GM18499 (cell line): Measurements from ENCODE around the gene TTLL5.

ENCODE experiments used
- ATAC-seq: cut with Tn5 transposase; IDR thresholded peaks from one replicate; pipeline ENCODE4 v1.9.1; 2021; ENCODE audit warnings: moderate number of reproducible peaks; ENCODE audit not compliant: insufficient read depth, unreplicated experiment

Gene TTLL5

DNA sequence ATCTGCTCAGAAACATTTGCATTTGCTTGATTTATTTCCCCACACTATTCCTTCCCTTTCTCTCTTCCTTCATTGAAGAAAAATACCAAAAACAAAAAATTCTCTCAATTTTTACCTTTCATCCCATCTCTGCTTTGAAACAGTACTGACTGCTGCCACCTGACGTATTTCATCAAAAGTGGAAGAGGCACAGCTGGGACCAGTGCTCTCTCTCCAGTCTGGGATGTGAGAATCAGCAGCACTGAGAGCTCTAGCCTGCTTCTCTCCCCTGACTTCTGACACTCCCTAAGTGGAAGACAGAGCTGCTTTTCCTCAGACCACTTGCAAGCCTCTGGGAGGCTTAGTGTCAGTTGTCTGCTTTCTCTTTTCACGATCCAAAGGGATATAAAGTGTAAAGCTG is 36.9 kb downstream of the TTLL5 start:
- ATAC-seq: no peak

DNA sequence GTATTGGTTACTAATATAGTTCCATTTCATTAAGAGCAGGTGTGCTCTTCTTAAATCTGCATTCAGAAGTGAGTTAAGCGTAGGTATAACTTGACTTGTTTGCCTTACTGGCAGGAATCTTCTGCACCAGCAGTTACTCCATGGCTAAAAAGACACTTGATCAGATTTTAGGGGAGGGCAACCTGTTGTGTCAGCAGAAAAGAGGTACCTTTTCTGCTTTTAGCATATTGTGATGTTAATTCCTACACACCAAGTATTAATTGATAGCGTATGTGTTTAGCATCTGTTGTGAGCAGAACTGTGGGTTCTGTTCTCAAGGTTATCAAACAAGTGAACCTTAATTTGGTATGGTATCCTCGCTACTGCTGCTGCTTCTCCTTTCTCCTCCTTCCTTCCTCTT is 38.3 kb downstream of the TTLL5 start:
- ATAC-seq: no peak

DNA sequence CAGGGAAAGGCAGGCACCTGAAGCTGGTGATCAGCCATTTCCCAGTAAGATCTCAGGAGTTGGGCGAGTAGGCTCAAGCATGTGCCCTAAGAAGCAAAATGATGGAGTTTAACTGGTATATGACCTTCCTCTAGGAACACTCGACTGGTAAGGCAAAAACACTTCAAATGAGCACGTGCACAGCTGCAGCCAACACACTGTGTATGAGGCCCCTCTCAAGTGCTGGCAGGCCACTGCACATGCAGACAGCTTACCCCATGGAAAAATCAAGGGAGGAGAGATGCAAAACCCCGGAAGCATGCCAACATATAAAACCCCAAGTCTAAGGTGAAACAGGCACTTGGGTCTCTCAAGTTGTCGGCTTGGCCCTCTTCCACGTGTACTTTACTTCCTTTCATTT is 39.2 kb downstream of the TTLL5 start:
- ATAC-seq: no peak

DNA sequence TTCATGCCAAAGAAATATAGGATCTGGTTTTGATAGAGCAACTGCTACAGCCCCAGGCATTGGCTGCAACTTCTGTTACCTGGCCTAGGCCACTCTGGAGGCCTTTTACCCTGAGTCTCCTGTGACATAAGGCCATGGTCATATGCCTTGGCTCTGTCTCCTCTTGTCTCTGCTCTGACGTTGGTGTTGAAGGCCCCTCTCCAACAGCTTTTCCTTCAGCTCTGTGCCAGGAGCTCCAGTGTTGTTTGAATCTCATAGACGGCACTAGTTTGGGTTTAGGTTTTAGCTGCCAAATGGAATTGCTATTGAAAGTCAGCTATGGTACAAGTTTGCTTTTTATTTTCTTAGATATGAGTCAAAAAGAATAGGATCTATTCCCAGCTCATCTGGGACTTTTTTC is 41.1 kb downstream of the TTLL5 start:
- no peak for ATAC-seq

DNA sequence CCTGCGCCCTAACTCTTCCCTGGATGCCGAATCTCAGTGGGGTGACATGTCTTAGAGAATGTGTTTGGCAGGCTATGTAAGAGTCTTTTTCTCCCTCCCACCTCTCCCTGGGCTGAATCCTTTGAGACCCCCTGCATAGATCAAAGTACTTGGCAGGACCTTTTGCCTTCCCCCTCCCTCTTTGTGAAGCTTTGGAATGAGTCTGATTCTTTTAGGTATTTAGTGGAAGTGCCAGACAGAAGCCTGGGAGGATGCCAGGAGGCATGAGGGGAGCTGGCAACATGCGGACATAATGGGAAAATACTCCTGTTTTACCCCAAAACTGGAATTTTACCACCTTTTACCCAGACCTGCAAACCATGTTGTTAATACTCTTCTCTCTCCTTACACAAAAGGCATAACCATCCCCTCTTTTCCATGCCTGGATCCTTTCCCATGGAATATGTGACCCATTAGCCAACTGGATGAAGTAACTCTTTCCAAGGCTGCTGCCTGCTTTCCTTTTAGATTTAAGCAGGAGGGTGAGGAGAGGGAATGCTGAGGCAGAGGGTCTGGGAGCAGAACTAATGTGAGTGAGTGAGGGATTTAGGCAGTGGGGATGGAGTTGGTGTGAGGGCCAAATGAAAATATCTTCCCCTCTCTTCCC is 41.7 kb downstream of the TTLL5 start:
- no peak for ATAC-seq

DNA sequence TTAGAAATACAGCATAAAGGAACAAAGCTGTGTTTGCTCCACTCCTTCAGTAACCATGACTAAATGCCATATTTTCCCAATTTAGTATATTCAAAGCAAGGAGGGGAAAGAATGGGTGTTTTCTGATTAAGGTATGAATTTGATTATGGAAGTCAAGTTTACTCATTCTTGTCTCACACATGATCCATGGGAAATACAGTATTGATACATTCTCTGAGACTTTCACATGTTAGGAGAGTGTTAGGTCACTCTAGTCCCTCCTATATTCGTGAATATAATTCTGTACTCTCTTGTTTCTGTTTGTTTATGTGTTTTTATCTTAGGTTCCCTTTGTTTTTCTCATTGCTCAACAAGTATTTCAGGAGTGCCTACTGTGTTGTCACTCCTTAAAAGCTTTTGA is 42.4 kb downstream of the TTLL5 start:
- ATAC-seq: no peak

DNA sequence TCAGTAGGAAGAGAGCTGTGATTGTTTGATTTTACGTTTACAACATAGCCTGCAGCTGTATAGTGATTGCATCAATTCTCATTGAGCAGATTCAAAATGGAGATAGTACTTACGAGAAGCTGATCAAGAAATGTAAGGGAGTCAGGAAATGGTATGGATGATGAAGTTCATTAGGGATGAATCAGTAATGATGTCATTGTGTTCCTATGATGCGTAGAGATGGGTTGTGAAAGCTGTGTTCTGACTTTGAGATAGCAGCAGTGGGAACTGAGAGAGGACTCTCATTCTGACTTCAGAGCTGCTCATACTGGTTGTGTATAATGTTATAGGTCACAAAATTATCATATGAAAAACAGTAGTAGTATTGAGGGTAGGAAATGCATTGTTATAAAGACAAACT is 44.0 kb downstream of the TTLL5 start:
- ATAC-seq: no peak

DNA sequence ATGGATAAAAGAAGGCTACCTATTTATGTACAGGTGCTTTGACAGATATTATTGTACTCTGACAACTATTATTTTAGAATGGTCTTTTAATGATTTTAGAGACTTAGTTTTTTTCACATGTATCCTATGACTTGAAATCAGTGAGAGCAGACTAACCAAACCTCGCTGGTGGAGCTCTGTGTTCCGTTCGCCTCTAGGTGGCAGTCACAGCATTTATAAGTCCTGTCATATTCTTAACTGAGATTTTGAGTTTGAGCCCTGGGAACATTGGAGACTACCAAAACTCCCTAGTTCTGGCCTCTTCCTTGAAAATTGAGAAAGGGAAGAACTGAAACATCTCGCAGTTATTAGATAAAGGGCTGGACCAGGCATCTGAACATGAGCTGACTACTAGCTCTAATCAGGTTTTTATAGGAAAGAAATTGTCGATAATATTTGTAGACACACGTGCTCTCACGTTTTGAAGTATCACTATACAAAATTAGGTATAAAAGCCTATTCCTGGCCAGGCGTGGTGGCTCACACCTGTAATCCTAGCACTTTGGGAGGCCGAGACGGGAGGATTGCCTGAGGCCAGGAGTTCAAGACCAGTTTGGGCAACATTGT is 48.3 kb downstream of the TTLL5 start:
- no peak for ATAC-seq

DNA sequence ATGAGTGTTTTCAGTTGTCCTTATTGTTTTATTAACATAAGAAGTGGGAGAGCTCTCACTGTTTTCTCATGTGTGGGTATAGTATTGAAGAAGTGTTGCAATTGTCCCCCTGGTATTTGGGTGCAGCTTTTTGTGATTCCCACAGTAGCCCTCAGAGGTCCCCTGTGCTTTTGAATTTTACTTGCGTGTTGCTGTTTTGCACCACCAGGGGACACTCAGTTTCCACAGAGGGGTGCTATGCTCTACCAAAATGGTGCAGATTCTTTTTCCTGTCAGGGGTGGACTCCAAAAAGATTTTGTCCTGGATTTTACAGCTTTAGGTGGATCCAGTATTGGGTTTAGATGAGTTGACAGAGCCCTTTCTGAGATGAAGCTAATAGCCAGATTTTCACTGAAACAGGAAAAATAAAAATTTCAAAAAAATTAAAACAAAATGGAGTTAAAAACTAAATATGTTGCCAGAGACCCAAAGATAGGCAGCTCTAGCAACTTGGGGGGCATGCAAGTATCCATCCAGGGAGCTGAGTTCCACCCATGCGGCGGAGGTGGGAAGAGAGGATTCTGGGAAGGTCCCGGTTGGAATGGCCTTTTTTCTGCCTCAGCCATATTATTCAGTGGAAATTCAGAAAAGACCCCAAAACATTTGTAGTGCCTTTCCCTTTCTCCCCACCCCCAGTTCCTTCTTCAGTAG is 50.2 kb downstream of the TTLL5 start:
- no peak for ATAC-seq

DNA sequence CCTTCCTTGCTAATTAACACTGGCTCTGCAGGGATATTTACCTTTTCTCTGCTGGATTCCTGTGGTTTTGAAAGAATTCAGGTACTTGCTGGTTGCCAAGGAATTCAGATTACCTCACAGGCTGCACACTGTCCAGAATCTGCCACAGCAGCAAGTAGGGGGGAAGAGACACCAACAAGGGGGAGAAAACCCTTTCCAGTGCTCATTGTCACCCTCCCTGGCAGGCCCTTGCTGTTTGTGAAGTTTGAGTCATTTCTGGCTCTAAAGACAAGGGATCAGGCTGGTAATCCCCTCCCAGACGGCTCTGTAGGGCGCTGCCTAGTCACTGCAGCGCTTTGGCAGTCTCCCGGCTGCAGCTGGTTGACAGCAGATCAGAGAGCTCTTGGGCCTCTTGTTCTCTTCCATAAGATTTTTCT is 50.8 kb downstream of the TTLL5 start:
- no peak for ATAC-seq

DNA sequence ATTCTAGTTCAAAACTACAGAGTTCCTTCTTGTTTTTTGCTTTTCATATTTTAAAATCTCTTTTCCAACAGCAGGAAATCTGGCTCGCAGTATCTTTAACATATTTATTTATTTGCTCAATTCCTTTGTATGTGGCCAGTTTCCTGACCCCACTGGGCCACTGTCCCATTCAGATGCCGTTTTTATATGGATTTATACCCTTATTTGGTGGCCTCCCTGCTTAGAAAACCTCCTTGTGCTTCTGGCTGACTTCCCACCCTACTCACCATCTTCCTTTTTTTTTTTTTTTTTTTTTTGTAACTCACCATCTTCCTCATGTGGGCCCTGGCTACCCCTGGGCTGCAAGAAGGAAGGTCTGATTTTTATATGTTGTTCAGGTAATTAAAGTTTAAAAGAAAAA is 53.9 kb downstream of the TTLL5 start:
- no peak for ATAC-seq

DNA sequence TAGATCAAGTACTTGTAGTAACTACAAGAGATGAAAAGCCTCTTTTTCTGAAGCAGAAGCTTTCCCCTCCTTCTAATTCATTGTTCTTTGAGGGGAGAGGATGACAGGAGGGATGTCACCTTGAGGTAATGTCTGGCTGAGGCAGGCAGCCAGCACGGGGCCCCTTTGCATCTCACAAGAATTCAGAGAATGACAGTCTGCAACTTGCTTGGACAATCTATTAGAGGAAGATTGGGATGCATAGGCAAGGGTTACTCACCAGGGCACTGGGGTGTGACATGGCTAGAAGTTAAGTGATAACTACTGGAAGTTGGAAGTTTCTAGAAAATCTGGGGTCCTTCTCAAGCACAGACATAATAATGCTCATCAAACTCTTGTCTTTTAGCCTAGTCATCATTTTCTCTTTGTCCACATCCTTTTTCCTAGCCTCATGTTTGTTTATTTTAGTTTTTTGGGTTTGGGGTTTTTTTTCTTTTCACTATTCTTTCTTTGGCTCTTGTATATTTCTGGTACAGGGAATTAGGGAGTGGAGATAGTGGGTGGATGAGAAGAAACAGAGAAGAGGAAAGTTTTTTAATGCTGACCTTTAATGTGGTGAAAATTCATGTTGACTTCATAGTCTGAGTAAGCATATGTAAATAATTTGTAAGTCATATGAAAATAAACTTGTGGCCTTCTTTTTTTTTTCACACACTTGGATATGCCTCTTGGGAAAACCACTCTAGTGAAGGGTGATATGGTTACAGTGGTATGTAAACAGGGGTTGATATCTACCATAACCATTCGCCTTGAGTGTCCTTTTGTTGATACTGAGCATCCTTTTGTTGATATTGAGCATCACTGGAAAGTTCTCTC is 55.1 kb downstream of the TTLL5 start:
- ATAC-seq: no peak

DNA sequence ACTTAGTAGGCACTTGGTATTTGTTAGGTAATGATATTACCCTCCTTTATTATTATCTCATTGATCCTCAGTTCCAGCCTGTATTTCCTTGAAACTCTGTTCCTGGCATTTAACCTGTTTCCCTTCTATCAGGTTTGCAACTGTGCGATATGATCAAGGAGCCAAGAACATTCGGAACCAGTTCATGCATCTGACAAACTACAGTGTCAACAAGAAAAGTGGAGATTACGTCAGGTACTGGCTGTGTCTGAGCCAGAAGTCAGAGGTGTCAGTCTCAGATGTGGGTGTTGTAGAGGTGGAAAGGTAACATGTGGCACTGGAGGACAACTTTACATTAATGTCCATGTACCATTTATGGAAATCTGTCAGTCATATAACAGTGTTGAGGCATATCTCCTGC is 56.7 kb downstream of the TTLL5 start:
- no peak for ATAC-seq

DNA sequence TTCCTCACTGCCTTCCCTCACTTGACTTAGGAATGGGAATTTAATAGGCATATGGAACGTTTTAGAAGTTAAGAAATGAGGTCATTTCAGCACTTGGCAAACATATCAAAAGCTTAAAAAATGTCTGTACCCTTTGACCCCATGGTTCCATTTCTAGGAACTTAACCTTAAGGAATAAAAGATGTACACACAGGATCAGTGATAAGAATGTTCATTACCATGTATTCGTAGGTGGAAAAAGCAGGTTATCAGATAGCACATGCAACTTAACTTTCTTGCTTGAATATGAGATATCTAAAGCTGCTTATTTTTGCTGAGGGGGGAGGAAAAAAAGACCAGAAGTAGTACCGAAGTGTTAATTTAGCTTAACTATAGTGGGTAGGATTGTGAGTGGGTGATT is 57.2 kb downstream of the TTLL5 start:
- ATAC-seq: no peak

DNA sequence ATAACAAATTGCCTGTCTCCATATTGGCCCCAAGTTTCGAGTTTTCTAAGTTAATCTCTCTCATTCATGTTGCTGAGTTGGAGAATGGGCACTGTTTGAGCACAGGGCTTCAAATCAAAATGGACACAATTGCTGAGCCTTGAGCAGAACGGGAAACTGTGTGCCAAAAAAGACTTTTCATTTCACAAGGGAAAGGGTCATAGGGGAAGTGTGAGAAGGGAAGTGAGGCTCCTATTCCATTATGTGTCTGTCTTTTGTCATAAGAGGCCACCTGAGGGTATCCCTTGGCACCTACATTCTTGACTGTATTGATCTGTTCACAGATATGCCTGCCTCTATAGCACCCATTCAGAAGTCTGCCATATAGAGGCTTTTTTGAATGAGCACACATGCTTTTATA is 59.1 kb downstream of the TTLL5 start:
- ATAC-seq: no peak

DNA sequence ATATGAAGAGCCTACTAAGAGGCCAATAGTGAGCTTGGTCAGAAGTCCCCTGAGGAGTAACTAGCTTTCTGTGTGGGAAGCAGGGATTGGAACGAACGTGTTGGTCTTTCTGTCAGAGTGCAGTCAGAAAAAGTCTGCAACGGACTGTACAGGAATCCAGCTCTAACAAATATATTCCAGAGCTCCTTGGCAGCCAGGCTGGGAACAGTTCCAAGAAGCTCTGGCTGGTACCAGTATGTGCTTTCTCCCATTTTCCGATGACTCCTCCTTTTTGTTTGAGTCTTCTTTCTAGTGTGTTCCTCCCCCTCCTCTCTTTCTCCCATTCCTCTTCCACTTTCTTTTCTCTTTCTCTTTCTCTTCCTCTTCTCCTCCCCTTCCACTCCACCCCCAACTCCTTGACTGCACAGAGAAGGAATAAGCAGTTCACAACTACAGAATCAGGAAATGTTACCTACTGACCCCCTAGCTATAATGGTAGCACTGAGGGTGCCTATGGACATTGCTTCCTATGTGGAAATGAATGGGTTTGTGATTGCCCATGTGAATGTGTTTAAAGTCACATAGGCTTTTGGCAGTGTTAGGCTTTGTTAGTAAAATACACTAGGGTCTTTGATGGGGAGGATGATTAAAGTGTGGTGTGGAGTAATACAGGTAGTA is 59.9 kb downstream of the TTLL5 start:
- no peak for ATAC-seq

DNA sequence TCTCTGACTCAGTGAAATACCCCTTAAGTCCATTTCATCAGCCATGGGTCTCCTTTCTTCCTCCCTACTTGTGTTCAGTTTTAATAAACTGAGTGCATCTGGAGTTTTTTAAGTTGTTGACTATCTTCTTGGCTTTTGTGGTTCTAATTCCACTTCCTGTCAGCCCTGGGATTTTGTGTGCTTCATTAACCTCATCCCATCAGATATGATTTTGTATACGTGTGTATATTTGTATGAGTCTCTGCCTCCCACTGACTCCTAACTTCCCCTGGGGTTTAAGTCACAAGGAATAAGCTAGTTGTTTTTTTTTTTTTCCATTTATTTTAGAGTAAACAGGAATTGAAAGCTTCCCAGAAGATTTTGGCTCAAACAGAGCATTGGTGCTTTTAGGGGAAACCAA is 62.7 kb downstream of the TTLL5 start:
- ATAC-seq: no peak

DNA sequence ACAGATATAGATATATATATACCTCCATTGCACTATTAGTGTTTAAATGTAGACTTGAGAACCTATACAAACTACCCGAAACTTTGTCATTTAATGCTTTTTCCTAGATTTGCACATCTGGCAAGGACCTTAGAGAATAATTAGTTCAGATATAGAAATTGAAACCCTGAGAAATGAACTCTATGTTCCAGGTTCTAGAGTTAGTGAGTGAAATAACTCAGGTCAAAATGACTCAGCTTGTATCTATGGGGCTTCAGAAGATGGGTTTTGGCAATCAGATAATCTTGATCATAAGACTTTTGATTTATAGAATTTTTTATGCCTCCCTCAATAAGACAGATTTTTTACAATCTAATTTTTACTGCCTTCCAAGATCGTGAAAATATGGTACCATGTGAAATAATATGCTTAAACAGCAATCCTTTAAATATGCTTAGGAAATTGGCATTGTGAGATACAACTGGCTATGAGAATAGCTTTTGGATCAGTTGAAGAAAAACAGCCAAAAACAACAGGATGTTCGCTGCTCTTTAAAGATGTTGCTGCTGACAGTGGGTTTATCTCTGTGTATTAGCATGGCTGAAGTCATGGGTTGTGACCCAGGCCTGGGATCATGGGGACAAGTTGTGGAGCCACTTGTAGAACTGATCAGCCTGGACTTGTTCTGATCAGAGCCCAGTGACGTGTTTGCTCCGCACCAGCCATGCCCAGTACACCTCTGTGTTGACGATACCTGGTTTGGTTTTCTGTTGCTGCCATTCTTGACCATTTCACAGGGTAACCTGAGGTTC is 63.6 kb downstream of the TTLL5 start:
- ATAC-seq: no peak

DNA sequence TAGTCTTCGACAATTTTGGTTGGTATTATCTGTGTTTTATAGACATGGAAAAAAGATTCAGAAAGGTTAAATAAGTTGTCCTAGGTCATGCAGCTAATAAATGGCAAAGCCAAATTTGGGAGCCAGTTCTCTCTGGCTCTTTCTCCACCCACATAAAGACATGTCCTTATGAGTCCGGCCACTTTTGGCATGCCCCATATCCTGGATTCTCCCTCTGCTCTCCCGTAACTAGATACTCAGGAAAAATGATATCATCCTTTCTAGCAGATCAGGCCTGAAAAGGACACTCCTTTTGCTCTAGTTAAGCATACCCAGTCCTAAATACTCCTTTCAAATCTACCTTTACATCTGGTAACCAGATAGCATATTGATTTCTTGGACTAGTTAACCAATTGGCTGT is 64.4 kb downstream of the TTLL5 start:
- no peak for ATAC-seq

DNA sequence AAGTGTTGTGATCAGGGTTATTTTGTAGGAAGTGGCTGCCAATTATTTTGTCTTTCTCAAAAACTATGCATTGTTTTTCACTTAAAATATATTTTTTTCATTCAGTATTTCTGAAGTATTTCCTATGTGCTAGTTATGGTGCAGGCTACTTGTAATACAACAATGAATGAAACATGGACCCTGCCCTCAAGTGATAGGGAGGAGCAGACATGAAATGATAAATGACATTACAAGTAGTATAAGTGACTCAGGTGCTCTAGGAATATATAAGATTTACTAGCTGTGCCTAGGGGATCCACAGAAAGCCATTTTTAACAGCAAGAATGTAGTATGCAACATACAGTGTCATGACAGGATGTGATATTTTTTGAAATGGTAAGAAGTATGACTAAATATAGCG is 65.3 kb downstream of the TTLL5 start:
- no peak for ATAC-seq
